NCI-H2227 (cell line): ENCODE results near the gene SLC25A11.
"Not testable (repeated sequence)": the region's sequence is repeated elsewhere in the genome, so short reads cannot be mapped to it uniquely, and the experiment has no call there.

ENCODE experiments used
- DNase-seq: peaks from one replicate; lab custom pipeline; 2025; ENCODE audit not compliant: unreplicated experiment; lab: John Stamatoyannopoulos, UW

The SLC25A11 gene

DNA sequence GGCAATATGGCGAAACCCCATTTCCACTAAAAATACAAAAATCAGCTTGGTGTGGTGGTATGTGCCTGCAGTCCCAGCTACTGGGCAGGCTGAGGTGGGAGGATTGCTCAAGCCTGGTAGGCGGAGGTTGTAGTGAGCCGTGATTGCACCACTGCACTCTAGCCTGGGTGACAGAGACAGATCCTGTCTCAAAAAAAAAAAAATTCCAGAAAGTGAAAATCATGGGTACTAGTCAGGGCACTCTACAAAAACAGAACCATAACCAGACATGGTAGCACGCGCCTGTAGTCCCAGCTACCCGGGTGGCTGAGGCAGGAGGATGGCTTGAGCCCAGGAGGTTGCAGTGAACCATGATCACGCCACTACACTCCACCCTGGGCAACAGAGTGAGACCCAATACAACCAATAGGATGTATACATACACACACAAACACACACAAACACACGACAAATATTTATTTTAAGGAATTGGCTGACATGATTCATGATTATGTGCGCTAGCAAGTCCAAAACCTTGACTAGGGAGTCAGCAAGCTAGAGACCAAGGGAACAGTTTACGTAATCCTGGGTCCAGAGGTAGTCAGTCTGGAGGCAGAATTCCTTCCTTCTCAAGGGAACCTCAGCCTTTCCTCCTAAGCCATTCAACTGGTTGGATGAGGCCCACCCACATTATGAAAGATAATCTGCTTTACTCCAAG lies 19.3 kb downstream of the SLC25A11 start:
- DNase-seq, result no peak

DNA sequence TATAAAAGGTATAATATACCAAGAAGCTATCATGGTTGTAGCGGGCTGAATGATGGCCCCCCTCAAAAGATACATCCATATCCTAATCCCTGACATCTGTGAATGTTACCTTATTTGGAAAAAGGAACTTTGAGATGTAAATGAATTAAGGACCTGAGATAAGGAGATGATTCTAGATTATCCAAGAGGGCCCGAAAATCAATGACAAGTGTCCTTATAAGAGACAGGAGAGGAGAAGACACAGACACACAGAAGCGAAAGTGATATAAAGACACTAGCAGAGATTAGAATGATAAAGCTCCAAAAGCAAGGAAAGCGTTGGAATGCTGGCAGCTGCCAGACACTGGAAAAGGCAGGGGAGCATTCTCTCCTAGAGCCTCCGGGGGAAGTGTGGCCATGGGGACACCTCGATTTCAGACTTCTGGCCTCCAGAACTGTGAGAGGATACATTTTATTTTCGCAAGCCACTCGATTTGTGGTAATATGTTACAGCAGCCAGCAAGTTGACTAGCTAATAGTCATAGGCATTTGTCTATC lies 20.3 kb downstream of the SLC25A11 start:
- no peak for DNase-seq

DNA sequence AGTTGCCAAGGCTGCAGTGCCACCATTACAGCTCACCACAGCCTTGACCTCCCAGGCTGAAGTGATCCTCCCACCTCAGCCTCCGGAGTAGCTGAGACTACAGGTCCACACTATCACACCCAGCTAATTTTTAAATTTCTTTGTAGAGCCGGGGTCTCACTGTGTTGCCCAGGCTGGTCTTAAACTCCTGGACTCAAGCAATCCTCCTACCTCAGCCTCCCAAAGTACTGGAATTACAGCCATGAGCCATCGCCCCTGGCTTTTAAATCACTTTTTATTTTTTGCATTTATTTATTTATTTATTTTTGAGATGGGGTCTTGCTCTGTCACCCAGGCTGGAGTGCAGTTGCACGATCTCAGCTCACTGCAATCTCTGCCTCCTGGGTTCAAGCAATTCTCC lies 25.3 kb downstream of the SLC25A11 start:
- not testable (repeated sequence) for DNase-seq

DNA sequence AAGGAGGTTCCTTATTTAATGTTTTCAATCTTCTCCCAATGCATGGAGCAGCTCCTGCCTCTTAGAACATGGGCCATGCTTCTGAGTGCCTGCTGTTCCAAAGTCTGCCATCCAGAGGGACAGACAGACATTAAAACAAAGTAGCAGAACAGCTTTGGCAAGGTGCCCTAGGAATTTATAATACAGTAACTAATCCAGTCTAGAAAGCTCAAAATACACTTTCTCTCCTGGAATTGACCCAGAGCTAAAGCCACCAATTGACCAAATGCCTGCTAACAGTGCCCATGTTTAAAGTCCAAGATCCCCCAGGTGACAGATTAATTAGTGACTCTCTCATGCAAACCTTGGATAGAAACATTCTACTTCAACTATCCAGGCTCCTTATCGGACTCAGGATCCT lies 25.9 kb downstream of the SLC25A11 start:
- no peak for DNase-seq

DNA sequence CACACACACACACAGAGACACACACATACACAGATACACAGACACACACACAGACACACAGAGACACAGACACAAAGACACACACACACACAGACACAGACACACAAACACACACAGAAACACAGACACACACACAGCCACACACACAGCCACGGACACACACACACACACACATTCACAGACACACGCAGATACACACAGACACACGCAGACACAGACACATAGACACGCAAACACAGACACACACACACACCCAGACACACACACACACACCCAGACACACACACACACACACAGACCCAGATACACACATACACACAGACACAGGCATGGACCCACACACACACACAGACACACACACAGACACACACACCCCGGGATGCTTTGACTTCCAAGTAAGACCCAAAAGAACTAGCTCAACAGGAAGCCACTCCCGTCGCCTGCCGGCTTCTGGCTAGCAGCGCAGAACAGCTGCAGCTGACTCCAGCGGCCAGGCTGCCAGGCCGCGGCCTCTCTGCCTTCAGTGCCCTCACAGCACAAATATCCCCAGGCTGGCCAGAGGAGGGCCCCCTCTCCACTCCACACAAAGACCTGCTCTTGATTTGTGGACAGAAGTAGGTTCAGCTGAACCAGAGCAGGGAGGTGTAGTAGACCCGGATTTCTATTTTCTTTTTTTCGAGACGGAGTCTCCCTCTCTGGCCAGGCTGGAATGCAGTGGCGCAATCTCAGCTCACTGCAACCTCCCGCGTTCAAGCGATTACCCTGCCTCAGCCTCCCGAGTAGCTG lies 30.9 kb downstream of the SLC25A11 start:
- peak; percentile 42 for DNase-seq

DNA sequence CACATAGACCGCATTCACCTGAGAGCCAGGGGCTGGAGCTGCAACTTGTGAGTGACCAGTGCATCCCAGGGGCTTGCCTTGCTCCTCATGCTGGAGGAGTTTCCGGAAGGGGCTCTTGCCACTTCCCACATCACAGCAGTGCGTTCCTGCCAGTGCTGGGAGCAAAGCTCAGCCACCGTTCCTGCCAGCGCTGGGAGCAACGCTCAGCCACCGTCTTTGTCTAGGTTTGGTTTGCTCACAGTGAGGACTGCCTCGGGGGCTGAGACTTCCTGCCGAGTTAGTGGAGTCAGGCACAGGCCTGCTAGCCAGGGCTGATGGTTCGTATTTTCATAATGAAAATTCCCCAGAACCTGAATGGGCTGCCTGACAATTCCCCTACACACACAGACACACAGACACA lies 31.5 kb downstream of the SLC25A11 start:
- DNase-seq, result peak; percentile 12

DNA sequence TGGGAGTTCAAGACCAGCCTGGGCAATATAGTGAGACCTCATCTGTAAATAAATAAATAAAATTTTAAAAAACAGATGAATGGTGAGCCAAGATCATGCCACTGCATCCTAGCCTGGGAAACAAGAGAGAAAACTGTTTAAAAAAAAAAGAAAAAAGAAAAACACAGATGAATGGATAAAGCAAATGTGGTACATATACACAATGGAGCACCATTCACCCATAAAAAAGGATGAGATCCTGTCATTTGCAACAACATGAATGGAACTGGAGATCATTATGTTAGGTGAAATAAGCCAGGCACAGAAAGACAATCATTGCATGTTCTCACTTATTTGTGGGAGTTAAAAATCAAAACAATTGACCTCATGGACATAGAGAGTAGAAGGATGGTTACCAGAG lies 33.2 kb downstream of the SLC25A11 start:
- not testable (repeated sequence) for DNase-seq

DNA sequence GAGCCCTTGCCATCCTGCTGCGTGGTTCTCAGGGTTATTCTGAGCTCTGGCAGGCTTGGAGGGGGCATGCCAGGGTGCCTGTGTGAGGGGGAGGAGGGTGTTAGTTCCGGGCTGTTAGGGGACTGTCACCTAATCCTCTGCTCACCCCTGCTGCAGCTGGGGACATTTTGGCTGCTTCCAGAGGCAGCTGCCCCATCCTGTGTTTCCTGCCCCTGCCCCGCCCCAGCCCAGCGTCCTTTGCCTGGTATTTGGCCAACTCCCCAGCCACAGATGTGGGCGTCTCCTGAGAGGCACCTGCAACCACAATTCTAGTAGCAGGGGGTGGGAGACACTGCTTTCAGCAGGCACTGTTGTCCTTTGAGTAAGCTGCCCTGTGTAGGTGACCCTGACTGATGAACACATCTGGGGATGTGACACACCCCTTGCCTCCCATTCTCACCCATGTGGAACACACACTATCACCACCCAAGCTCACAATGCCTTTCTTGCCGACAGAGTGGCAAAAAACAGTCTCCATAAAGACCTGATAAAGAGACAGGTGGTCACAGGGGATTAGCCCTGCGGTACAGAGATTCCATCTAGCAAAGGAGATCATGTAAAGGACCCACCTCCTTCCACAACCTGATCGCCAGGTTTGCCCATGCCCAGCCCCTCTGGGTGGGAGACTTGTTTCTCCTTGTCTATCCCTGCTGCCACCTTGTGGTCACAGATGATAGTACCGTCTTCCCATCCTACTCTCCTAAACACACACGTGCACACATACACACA lies 36.6 kb downstream of the SLC25A11 start, which contains the start of gene CHRNE:
CHRNE (minus strand) TSS at position 48 of the 768 bp plus-strand sequence; CDS start at position 13, 35 bp downstream.
- DNase-seq, result peak; percentile 86

DNA sequence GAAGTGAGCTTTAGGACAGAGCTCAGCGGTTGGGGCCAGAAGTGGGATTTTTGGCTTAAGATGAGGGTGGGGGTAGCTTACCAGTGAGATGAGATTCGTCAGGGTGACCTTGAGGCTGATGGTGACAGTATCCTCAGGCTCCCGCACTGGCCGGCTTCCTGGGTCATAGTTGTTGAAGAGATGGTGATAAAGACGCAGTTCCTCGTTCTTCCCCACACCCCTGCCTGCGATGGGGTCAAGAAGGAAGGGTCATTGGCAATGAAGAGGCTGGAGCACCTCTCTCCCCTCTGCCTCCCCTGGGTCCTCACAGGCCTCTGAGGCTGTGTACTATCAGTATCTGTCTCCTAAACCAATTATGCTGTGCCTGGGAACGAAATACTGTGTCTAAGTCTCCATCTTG lies 37.3 kb downstream of the SLC25A11 start:
- no peak for DNase-seq

DNA sequence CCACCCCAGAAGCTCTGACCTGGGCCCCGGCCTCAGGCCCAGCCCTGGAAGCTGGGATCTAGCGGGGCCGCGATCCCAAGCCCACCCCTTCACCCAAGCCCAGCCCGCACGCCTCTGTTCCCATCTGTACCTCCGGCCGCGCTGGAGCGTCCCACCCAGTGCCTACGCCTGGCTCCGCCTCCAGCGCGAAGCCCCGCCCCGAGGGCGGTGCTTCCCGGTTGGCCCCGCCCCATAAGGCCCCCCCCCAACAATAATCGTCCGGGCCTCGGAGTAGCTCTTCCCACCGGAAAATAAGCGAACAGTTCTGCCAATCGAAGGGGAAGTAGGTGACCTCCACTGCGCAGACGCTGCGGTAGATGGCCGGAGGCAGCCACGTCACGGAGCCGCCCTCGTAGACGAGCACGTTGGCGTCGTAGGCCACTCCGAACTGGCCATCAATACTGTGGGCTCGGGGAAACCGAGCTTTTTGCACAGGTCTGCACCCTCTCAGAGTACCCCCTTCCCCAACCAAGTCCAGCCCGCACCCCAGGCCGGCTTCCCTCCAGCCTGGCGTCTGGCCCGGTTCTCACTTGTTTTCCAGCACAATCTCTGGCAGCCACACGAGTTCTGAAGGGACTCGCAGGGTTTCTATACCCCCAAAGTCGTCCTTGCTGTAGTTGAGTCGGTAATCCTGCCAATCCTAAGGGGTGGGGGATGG lies 38.0 kb downstream of the SLC25A11 start:
- DNase-seq, result no peak

DNA sequence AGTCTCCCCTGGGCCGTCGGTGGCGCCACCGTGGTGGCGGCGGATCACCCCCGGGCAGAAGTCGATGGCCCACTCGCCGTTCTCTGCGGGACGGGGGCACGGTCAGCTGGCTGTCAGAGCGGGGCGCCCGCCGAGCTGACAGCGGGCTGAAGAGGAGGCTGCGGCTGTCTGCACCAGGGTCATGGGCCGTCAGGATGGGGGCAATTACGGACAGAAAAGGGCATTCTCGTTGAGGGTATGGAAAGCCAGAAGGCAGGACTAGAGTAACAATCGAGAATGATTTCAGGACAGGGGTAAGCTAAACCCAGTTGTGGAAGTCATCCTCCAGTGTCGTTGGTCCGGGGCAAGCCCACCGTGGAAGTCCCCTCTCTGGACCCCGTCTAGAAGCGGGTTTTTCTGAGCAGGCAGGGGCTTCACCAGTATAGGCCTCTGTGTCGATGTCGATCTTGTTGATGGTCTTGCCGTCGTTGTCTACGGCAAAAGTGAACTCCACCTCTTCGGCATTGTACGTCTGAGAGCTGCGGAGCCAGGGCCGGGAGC lies 38.7 kb downstream of the SLC25A11 start:
- DNase-seq, result no peak

DNA sequence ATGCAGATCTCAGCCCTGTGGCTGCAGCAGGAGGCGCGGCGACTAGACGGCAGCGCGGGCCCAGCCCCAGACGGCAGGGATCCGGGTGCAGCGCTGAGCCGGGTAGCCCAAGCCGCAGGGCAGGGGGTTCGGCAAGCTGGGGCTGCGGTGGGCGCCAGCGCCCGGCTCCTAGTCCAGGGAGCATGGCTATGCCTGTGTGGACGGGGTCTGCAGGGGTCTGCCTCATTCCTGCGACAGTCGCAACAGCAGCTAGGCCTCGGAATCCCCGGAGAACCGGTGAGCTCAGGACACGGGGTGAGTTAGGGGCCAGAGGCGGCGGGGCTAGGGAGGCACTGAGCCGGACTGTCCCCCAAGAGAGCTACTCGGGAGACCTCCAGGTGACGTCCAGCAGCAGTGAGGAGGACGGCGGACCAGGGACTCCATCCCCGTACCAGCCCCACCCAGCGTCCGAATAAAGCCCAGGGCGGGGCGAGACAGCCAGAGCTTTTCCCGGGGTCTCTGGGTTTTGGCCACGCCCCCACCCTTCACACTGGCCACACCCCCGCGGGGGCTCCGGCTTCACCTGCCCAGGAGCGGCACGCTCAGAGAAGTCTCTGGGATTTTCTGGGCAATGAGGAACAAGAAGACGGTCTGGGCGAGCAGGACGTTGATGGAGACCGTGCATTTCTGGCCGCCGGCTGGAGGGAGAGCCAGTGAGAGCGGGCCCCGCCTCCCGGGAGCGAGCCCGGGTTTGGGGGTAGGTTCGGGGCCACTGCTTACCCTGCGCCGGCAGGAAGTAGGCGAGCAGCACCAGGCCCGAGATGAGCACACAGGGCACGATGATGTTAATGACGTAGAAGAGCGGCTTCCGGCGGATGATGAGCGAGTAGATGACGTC lies 39.4 kb downstream of the SLC25A11 start:
- DNase-seq, result no peak

DNA sequence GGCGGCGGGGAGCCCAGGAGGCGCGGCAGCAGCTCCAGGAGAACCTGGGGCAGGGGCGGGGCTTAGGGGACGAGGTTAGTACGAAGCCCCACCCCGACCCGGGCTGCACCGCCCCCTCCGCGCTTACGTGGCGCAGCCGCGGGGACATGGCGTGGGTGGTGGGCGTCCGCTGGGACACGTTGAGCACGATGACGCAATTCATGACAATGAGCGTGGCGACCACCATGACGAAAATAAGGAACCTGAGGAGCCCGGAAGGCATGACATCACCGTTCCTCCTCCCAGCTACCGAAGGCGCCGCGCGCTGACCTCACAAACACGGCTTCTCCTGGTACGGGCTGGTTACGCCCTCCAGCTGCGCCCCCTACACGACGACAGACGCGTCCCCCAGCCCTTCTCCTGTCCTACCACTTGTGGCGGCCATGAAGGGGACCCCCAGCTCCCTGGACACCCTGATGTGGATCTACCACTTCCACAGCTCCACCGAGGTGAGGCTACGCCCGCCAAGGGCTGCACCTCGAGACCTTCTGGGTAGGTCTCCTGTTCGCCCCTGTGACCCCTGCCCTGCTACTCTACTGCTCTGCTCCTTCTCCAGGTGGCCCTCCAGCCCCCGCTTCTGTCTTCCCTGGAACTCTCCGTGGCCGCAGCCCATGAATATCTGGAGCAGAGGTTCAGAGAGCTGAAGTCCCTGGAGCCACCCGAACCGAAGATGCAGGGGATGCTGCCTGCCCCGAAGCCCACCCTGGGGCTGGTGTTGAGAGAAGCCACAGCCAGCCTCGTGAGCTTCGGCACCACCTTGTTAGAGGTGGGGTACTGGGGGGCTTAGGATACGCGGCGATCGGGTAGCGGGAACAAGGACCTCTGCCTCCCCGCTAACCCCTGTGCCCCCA lies 40.3 kb downstream of the SLC25A11 start, which contains the start of gene C17orf107:
C17orf107 (plus strand) TSS at position 196 of the 890 bp plus-strand sequence; CDS start at position 423, 227 bp downstream.
- DNase-seq, result no peak

DNA sequence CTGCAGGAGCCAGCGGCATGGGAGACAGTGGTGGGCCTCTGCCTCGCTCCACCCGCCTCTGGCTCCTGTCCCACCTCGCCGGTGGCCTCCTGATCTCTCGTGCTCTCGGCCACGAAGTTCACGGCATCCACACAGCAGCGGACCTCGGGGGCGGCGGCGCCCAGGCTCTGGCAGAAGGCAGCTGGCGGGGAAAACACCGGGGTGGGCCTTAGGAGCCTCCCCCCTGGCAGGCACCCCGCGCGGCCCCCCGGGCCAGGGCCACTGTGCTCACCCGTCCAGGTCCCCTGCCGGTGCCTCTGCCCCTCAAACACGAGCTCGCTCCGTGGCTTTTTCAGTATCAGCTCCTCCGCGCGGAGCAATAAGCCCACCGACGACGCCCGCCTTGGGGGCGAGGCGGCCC lies 40.9 kb downstream of the SLC25A11 start:
- DNase-seq, result no peak

DNA sequence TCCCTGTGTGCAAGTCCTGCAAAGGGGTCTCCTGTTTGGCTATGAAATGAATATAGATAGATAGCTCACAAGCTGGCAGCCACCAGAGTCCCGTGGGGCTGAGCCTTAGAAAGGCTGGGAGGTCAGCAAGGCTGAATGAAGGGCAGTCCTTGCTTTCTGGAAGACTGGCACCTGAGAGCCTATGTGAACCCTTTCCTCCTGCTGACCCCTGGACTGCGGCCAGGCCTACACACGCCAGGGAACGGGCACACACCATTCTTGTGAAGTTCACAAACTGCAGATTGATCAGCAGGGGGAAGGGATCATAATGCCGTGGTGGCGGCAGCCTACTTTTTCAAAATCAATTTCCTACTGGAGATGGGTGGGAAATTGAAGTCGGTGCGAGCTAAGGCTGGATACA lies 41.5 kb downstream of the SLC25A11 start:
- no peak for DNase-seq

DNA sequence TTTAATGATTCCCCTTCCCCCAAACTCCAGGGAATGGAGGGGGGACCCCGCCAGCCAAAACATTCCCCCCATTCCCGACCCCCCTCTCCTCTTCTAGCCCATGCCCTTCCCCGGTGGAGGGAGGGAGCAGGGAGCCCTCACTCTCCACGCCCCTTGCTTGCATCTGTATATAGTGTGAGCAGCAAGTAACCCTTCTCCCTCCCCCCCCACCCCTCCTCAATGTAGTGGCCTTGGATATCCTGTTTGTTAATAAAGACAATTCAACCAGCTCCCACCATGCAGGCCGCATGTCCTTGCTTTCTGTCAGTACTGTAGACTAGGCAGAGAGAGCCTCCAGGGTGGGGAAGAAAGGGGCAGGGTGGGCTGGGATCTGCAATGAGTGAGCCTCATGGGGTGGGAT lies 42.1 kb downstream of the SLC25A11 start:
- no peak for DNase-seq

DNA sequence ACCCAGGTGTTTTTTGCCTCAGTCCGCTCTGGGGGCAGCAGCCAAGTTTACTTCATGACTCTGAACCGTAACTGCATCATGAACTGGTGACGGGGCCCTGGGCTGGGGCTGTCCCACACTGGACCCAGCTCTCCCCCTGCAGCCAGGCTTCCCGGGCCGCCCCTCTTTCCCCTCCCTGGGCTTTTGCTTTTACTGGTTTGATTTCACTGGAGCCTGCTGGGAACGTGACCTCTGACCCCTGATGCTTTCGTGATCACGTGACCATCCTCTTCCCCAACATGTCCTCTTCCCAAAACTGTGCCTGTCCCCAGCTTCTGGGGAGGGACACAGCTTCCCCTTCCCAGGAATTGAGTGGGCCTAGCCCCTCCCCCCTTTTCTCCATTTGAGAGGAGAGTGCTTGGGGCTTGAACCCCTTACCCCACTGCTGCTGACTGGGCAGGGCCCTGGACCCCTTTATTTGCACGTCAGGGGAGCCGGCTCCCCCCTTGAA lies 42.6 kb downstream of the SLC25A11 start:
- DNase-seq, result no peak
